ENCODE measurements around the gene ISL2. TPM values are rescaled to one million over a fixed set of nuclear protein-coding genes. Genes with fewer than 3 reads are reported as not detected.
"Not testable (repeated sequence)": the region's sequence is repeated elsewhere in the genome, so short reads cannot be mapped to it uniquely, and the experiment has no call there.

ISL2 gene
- total and polyA plus RNA-seq, 4 donors = not detected

DNA sequence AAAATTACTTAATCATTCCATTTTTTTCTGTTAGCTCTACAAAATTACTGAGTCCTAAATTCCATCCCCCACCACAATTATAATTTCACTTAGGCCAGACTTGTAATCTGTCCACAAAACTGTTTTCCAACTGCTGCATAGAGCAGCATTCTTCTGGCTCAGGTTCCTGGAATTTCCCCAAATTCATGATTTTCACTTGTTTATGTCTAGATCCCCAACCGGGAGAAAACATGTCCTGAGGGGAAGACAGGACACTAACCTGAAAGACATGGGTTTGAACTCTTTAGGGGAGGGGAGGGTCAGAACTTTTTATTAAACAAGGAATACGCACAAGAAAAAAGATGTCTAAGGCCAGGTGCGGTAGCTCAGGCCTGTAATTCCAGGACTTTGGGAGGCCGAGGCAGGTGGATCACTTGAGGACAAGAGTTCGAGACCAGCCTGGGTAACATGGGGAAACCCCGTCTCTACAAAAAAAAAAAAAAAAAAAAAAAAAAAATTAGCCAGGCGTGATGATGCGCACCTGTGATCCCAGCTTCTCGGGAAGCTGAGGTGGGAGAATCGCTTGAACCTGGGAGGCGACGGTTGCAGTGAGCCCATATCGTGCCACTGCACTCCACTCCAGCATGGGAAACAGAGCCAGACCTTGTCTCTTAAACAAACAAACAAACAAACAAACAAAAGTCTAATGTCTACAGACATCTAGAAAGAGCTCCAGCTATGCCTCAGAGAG is 26.8 kb upstream of the ISL2 start:
- 83 to 84% methylated on average over 13 of the region's 13 CpGs for WGBS, 2 donors
- Histone ChIP-seq H3K36me3 (ENCODE audit: control insufficient read depth in 1 of 2, insufficient read depth in 2 of 2, low read length in 1 of 2) (no peaks in the 10 kb centered on the region), H3K9me3 (ENCODE audit: control insufficient read depth, low read length) (no peaks in the 10 kb centered on the region), H3K4me3 (ENCODE audit: low read length in 2 of 2) (no peak overlapping the region), H3K27me3 (ENCODE audit: control insufficient read depth in 1 of 2, insufficient read depth in 2 of 2, low read length in 1 of 2) (no peaks in the 10 kb centered on the region), H3K4me1 (ENCODE audit: control insufficient read depth in 1 of 2, insufficient read depth in 2 of 2, low read length in 2 of 2) (no peaks in the 10 kb centered on the region), H3K27ac (ENCODE audit: low read depth in 1 of 2, low read length in 2 of 2) (no peak overlapping the region)
- DNase-seq = no peak
- intact Hi-C loops (cut with DNase I) = no loop called here
- ATAC-seq (ENCODE audit: low FRiP score) = no peak

DNA sequence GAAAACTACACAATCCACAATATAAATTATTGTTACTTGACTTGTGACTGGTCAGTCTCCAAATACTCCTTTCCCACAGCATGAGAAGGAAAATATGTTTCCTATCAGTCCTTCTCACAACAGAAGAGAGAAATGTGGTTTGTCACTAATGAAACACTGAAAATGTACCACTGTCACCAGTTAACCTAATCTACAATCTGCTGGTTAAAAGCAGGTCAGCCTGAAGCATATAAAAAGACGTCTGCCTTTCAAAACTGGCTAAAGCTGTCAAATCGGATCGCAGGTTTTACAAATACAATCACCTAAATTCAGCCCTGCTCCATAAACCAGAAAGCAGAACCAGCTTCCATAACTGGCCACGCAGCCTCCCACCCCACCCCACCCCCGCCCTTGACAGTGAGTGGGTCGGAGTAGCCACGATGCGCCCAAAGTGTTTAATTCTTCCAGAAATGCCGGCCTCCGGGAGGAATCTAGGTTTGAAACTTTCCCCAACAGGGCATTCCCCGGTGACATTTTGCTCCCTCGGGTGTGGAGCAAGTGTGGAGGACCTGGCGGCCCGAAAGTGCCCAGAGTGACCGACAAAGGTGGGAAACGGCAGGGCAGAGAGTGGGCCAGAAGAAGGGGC is 26.0 kb upstream of the ISL2 start:
- 0% methylated on average over 16 of the region's 16 CpGs for WGBS, 2 donors
- H3K36me3 ChIP-seq (ENCODE audit: control insufficient read depth in 1 of 2, insufficient read depth in 2 of 2, low read length in 1 of 2) = no peaks in the 10 kb centered on the region
- DNase-seq = peak in 1 of 2 donors; percentile 49
- no peaks in the 10 kb centered on the region for H3K4me1 ChIP-seq (ENCODE audit: control insufficient read depth in 1 of 2, insufficient read depth in 2 of 2, low read length in 2 of 2)
- peak; percentile 40 for ATAC-seq (ENCODE audit: low FRiP score)
- peak overlapping the region; percentile 15 to 61 for H3K27ac ChIP-seq (ENCODE audit: low read depth in 1 of 2, low read length in 2 of 2)
- H3K27me3 ChIP-seq (ENCODE audit: control insufficient read depth in 1 of 2, insufficient read depth in 2 of 2, low read length in 1 of 2) = no peaks in the 10 kb centered on the region
- no peaks in the 10 kb centered on the region for H3K9me3 ChIP-seq (ENCODE audit: control insufficient read depth, low read length)
- H3K4me3 ChIP-seq (ENCODE audit: low read length in 2 of 2) = peak overlapping the region; percentile 22 to 78
- intact Hi-C loops (cut with DNase I) = no loop called here

DNA sequence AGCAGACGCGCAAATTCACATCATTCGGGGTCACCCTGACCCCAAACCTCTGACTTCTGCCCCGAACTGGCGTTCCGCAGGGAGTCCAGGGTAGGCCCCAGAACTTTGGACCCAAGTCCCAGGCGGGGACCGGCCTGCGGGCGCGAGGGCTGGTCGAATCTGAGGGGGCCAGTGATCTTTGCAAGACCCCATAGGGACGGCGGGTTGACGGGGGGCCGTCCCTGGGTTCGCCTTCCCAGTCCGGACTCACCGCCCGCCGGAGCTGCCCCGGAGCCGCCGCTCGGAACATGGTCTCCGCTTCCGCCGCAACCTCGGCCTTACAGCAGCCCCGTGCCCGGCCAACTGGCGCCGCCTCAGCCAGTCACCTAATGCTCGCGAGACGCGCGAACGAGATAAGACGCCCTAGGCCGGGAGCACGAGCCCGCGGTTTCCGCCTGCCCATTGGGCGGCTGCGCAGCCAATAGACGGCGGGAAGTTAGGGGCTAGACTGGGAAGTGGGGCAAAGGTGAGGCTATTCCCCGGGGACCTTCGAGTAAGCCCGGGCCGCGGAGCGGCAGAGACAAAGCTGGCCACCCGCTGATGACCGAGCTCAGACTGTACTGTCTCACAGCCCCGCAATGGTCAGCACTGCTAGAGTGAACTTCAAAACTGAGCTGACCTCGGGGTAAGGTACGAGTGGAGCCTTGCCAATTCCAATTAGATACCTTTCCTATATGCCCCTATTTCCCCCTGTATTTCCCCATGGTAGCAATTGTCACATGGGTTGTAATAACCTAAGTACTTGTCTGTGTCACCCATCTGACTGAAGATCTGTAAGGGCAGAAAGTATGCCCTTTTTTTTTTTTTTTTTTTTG is 25.2 kb upstream of the ISL2 start, which contains the start of gene ETFA:
ETFA (minus strand) TSS at position 370 of the 854 bp plus-strand sequence; CDS start at position 289, 81 bp downstream.
- H3K27ac ChIP-seq (ENCODE audit: low read depth in 1 of 2, low read length in 2 of 2) = peak within 1 kb of the TSS; percentile 29 to 61
- H3K4me1 ChIP-seq (ENCODE audit: control insufficient read depth in 1 of 2, insufficient read depth in 2 of 2, low read length in 2 of 2) = no peaks in the 10 kb centered on the region
- intact Hi-C loops (cut with DNase I) = no loop called here
- peak; percentile 100 for ATAC-seq (ENCODE audit: low FRiP score)
- 0 to 1% methylated on average over 51 to 60 of the region's 60 CpGs for WGBS, 2 donors
- no peaks in the 10 kb centered on the region for H3K36me3 ChIP-seq (ENCODE audit: control insufficient read depth in 1 of 2, insufficient read depth in 2 of 2, low read length in 1 of 2)
- H3K9me3 ChIP-seq (ENCODE audit: control insufficient read depth, low read length) = no peaks in the 10 kb centered on the region
- DNase-seq = peak; percentile 99 to 100
- peak within 1 kb of the TSS; percentile 30 to 78 for H3K4me3 ChIP-seq (ENCODE audit: low read length in 2 of 2)
- H3K27me3 ChIP-seq (ENCODE audit: control insufficient read depth in 1 of 2, insufficient read depth in 2 of 2, low read length in 1 of 2) = no peaks in the 10 kb centered on the region

DNA sequence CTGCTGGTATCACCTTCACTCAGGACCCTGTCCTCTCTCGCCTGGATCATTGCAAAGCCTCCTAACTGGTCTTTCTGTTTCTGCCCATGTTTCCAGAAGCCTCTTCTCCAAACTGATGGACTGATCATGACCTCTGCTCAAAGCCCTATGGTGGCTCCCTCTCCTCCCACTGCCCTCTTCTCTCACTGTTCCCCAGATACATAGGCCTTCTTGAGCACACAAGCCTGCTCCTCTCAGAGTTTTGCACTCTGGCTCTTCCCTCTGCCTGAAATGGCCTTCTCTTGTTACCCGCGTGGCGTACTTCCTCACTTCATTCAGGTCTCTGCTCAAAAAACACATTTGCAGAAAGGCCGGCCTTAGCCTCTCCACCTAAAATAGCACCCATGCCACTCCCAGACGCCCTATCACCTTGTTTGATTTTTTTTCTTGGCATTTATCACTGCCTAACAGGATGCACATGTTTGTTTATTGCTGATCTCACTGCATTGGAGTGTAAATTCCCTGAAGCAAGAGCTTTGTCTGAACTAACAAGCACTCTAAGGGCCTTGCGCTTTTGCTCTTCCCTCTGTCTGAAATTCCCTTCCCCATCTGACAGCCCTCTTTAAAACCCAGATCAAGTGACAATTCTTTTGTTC is 23.9 kb upstream of the ISL2 start:
- DNase-seq (no peak), ATAC-seq (ENCODE audit: low FRiP score) (no peak)
- Histone ChIP-seq H3K27ac (ENCODE audit: low read depth in 1 of 2, low read length in 2 of 2) (no peak overlapping the region), H3K4me3 (ENCODE audit: low read length in 2 of 2) (no peak overlapping the region), H3K36me3 (ENCODE audit: control insufficient read depth in 1 of 2, insufficient read depth in 2 of 2, low read length in 1 of 2) (no peaks in the 10 kb centered on the region), H3K9me3 (ENCODE audit: control insufficient read depth, low read length) (no peaks in the 10 kb centered on the region), H3K4me1 (ENCODE audit: control insufficient read depth in 1 of 2, insufficient read depth in 2 of 2, low read length in 2 of 2) (no peaks in the 10 kb centered on the region), H3K27me3 (ENCODE audit: control insufficient read depth in 1 of 2, insufficient read depth in 2 of 2, low read length in 1 of 2) (no peaks in the 10 kb centered on the region)
- 76 to 80% methylated on average over 7 of the region's 7 CpGs for WGBS, 2 donors
- intact Hi-C loops (cut with DNase I) = no loop called here

DNA sequence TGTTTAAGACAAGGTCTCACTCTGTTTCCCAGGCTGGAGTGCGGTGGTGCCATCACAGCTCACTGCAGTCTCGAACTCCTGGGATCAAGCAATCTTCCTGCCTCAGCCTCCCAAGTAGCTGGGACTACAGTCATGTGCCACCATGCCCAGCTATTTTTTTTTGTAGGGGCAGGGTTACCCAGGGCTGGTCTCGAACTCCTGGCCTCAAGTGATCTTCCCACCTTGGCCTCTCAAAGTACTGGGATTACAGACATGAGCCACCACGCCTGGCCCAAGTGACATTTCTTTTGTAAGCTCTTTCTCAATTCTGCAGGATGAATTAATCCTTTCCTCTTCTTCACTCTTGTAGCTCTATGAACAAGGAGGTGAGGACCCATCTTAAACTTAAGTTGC is 23.4 kb upstream of the ISL2 start:
- intact Hi-C loops (cut with DNase I); DNase-seq; ATAC-seq (ENCODE audit: low FRiP score); H3K36me3 ChIP-seq (ENCODE audit: control insufficient read depth in 1 of 2, insufficient read depth in 2 of 2, low read length in 1 of 2); H3K4me1 ChIP-seq (ENCODE audit: control insufficient read depth in 1 of 2, insufficient read depth in 2 of 2, low read length in 2 of 2); H3K27me3 ChIP-seq (ENCODE audit: control insufficient read depth in 1 of 2, insufficient read depth in 2 of 2, low read length in 1 of 2); H3K4me3 ChIP-seq (ENCODE audit: low read length in 2 of 2); H3K27ac ChIP-seq (ENCODE audit: low read depth in 1 of 2, low read length in 2 of 2); H3K9me3 ChIP-seq (ENCODE audit: control insufficient read depth, low read length): not testable (repeated sequence)
- 86% methylated on average over 4 of the region's 4 CpGs for WGBS, 2 donors

DNA sequence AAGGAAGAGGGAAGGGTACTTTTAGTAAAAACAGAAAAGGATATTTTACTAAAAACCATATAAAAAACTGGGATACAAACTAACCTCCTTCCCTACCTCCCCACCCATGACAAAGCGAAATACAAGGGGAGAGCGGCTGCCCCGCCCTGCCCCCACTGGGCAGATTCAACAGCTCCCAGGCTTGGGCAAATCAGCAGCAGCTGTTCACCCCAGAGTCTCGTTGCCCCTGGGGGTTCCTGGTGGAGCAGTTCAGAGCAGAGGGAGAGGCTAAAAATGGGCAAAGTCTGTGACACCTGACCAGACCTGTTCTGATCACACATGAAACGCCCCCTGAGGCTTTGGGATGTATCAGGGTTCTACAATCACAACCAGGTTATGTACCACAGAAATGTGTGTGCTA is 22.8 kb upstream of the ISL2 start:
- no peak for ATAC-seq (ENCODE audit: low FRiP score)
- Histone ChIP-seq H3K4me1 (ENCODE audit: control insufficient read depth in 1 of 2, insufficient read depth in 2 of 2, low read length in 2 of 2) (no peaks in the 10 kb centered on the region), H3K27me3 (ENCODE audit: control insufficient read depth in 1 of 2, insufficient read depth in 2 of 2, low read length in 1 of 2) (no peaks in the 10 kb centered on the region), H3K9me3 (ENCODE audit: control insufficient read depth, low read length) (no peaks in the 10 kb centered on the region), H3K36me3 (ENCODE audit: control insufficient read depth in 1 of 2, insufficient read depth in 2 of 2, low read length in 1 of 2) (no peaks in the 10 kb centered on the region), H3K27ac (ENCODE audit: low read depth in 1 of 2, low read length in 2 of 2) (no peak overlapping the region), H3K4me3 (ENCODE audit: low read length in 2 of 2) (no peak overlapping the region)
- DNase-seq = no peak
- intact Hi-C loops (cut with DNase I) = no loop called here
- 70 to 75% methylated on average over 5 of the region's 5 CpGs for WGBS, 2 donors

DNA sequence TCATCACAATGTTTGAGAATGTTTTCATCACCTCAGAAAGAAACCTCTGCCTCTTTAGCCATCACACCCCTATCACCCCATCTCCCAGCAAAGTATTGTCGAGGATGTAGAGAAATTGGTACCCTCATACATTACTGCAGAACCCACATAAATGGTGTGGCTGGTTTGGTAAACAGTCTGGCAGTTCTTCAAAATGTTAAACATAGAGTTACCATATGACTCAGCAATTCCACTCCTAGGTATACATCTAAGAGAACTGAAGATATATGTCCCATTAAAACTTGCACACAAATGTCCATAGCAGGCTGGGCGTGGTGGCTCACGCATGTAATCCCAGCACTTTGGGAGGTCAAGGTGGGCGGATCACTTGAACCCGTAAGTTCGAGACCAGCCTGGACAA is 16.6 kb upstream of the ISL2 start:
- Histone ChIP-seq H3K36me3 (ENCODE audit: control insufficient read depth in 1 of 2, insufficient read depth in 2 of 2, low read length in 1 of 2) (no peaks in the 10 kb centered on the region), H3K27me3 (ENCODE audit: control insufficient read depth in 1 of 2, insufficient read depth in 2 of 2, low read length in 1 of 2) (peaks cover 0 to 1% of the 10 kb centered on the region in 2 donors), H3K9me3 (ENCODE audit: control insufficient read depth, low read length) (no peaks in the 10 kb centered on the region), H3K27ac (ENCODE audit: low read depth in 1 of 2, low read length in 2 of 2) (no peak overlapping the region), H3K4me1 (ENCODE audit: control insufficient read depth in 1 of 2, insufficient read depth in 2 of 2, low read length in 2 of 2) (no peaks in the 10 kb centered on the region), H3K4me3 (ENCODE audit: low read length in 2 of 2) (no peak overlapping the region)
- intact Hi-C loops (cut with DNase I) = no loop called here
- no peak for ATAC-seq (ENCODE audit: low FRiP score)
- DNase-seq = no peak
- 85 to 87% methylated on average over 6 of the region's 6 CpGs for WGBS, 2 donors

DNA sequence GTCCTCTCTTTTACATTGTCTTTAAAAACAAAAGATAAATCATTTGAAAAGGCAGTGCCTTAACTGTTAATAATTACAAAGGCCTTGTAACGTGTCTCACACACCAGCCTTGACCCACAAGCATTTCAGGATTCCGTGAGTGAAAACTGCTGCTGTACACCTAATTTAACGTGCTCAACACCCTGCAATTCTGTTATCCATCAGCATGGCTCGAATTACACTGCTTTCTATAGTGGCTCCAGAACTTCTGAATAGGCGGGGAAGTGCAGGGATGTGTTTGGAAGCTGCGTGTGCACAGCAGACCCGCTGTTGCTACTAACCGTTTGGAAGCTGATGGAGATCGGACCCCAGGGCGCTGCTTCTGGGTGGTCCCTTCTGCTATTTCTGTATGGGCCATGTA is 15.4 kb upstream of the ISL2 start:
- 45 to 56% methylated on average over 10 of the region's 10 CpGs for WGBS, 2 donors
- no peak for ATAC-seq (ENCODE audit: low FRiP score)

More for the DNA sequence above, 15.4 kb upstream of the ISL2 start:
- H3K9me3 ChIP-seq (ENCODE audit: control insufficient read depth, low read length) = no peaks in the 10 kb centered on the region
- H3K27ac ChIP-seq (ENCODE audit: low read depth in 1 of 2, low read length in 2 of 2) = no peak overlapping the region
- H3K36me3 ChIP-seq (ENCODE audit: control insufficient read depth in 1 of 2, insufficient read depth in 2 of 2, low read length in 1 of 2) = no peaks in the 10 kb centered on the region
- peaks cover 0 to 1% of the 10 kb centered on the region in 2 donors for H3K27me3 ChIP-seq (ENCODE audit: control insufficient read depth in 1 of 2, insufficient read depth in 2 of 2, low read length in 1 of 2)
- intact Hi-C loops (cut with DNase I) = no loop called here
- no peak for DNase-seq
- H3K4me1 ChIP-seq (ENCODE audit: control insufficient read depth in 1 of 2, insufficient read depth in 2 of 2, low read length in 2 of 2) = no peaks in the 10 kb centered on the region
- H3K4me3 ChIP-seq (ENCODE audit: low read length in 2 of 2) = no peak overlapping the region

Measured in aorta (tissue), 5 donors.